Hindlimb muscle (tissue), 1 donor: ENCODE data around the gene LRP6. TPM values are rescaled to one million over a fixed set of nuclear protein-coding genes. Genes with fewer than 3 reads are reported as not detected.
"Not testable (repeated sequence)": the region's sequence is repeated elsewhere in the genome, so short reads cannot be mapped to it uniquely, and the experiment has no call there.

Experiments used
- DNase-seq: peaks from one replicate; pipeline ENCODE4 v3.0.0-alpha.2; 2013
- polyA plus RNA-seq: library from polyadenylated mRNA; unstranded; fragments of 120-200 nt; gene quantifications from one replicate; pipeline ENCODE4 v1.2.1, GENCODE V29; 2013; ENCODE audit not compliant: insufficient read length

LRP6 gene
- polyA plus RNA-seq, 1 donor, result 34.3 TPM

DNA sequence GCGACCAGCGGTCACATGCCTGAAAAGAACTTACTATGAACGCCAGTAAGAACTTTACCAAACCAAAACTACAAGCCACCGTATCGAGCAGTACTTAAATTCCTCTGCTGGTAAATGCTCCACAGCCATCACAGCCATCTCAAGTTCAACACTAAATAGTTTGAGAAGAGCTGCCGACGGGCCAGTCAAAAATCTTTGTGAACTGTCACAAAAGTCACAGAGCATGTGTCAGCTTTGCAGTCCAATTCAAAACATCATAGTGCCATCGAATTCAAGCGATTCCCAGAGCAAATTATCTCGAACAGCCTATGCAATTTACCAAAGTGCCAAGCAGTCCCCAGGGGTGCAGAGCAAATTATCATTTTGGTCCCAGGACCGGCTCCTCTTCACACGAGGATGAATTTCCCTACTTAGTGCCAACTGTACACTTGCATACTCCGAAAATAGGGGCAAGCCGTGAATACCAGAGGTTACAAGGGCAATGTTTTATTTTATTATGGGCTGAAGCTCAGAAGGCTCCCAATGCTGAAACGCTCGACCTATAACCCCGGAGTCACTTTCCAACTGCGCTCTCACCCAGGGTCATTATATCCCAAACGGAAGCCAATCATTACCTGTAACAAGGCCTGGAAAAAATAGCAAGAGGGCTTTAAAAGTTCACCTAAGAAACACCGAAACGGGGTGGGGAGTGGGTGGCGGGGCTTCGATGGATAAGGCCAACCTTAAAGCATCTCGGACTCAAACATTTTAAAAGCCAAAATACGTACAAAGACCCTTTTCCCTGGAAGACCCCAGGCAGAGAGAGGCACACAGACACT lies 1.1 kb downstream of the LRP6 start:
- DNase-seq, result peak; percentile 25

DNA sequence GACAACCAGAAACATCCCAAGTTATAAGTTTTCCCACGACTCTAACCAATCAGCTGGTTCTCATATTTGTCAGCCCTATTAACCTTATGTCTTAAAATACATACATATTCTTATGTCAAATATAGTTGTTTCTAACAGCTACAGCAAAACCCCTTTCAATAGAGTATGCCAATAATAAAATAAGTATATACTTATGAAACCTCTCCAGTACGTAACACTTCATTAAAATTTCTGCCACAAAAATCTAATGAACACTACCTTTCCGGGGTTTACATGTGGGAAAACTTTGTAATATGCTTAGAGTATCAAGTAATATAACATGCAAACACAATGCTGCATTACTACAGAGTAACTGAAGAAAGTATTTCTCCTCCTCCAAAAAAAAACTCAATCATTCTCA lies 1.8 kb downstream of the LRP6 start:
- no peak for DNase-seq

DNA sequence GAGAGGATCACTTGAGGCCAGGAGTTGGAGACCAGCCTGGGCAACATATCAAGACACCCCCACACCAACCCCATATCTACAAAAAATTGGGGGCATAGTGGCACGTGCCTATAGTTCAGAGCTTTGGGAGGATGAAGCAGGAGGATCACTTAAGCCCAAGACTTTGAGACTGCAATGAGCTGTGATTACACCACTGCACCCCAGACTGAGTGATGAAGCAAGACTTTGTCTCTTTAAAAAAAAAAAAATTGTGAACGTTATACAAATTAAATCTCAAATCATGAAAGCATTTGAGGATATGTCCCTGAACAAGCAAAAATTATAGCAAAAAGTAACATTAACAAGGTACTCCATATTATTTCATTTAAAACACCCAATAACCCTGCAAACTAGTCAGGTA lies 2.9 kb downstream of the LRP6 start:
- no peak for DNase-seq

DNA sequence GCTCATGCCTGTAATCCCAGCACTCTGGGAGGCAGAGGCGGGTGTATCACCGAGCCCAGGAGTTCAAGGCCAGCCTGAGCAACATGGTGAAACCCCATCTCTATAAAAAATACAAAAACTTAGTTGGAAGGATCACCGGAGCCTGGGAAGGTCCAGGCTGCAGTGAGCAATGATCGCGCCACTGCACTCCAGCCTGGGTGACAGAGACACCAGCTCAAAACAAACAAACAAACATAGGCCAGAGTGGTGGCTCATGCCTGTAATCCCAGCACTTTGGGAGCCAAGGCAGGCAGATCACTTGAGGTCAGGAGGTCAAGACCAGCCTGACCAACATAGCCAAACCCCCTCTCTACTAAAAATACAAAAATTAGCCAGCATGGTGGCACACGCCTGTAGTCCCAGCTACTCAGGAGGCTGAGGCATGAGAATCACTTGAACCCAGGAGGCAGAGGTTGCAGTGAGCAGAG lies 10.5 kb downstream of the LRP6 start:
- DNase-seq, result not testable (repeated sequence)

DNA sequence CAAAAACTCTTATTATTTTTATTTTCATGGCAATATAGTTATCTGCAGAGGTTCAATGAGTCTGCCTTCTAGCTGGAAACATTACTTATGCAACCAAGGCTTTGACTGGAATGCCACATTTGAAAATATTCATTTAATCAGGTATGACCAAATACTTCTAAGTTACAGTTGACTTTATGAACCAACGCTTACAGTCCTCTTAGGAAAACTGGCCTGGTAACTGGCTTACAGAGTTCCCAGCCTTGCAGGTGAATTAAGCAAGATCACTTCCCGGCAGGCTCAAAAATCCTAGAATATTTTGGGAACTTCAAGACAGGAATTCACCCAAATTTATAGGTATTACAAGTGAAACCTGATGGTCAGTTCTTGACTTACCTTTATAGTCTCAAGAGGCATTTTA lies 12.3 kb downstream of the LRP6 start:
- no peak for DNase-seq

DNA sequence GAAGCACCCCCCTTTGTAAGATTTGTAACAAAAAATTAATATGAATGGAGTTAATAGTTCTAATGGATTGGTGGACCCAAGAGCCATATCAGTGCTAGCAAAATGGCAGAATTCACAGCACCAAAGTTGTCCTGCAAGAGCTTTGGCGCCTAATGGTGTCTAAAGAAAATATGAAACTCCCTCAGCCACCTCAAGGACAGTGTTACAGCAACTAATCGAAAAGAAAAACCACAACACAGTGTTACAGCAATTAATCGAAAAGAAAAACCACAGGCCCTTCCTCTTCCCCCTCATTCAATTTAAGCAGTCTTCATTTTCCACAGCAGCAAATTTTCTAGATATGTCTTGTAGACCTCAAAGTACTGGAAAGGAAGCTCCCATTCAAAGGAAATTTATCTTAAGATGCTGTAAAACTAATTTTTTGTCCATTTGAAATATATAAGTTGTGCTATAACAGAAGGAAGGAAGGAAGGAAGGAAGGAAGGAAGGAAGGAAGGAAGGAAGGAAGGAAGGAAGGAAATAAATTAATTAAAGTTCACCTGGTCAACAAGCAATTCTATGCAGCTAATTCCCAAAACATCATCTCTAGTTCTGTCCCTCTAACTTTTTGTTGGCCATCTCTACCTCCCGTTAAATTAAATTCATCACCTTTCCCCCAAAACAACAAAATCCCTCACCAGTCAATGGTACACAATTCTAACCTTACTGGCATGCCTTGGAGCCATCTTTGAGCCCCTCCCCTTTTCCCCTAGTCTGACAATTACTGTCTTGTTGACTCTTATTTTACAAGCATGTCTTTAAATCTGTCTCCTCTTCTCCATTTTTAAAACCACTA lies 17.4 kb downstream of the LRP6 start:
- DNase-seq, result no peak

DNA sequence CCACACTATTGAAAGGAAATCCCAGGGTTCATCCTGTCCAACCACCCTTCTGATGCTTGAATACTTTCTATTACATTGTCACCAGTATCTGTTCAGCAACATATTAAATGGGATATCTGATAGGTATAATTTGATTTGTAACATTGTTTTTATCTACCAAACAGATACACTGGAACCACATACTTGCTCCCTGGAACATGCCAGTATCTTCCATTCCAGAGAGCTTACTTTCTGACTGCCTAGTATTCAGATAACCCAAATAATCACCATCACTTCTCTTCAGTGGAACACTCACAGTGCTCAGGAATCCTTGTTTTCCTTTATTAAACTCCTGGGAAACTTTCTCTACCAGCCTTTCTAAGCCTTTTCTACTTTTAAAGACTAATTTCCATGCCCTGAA lies 19.3 kb downstream of the LRP6 start:
- DNase-seq, result no peak

DNA sequence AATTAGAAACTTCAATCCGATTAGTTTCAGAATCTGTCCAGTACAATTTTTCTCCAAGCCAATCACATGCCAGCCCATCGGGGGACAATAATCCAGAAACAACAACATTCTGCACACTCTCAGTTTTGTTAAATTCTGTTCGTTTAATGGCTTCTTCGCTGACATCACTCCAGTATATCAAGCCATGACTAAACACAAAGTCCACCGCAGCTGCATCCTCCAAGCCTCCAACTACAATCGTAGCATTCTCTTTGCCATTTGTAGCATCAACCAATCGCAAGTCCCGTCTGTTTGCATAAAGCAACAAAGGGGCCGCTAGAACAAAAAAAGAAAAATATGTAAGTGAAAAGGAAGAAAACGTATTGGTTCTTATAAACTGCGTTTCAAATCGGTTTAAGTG lies 22.5 kb downstream of the LRP6 start:
- no peak for DNase-seq

DNA sequence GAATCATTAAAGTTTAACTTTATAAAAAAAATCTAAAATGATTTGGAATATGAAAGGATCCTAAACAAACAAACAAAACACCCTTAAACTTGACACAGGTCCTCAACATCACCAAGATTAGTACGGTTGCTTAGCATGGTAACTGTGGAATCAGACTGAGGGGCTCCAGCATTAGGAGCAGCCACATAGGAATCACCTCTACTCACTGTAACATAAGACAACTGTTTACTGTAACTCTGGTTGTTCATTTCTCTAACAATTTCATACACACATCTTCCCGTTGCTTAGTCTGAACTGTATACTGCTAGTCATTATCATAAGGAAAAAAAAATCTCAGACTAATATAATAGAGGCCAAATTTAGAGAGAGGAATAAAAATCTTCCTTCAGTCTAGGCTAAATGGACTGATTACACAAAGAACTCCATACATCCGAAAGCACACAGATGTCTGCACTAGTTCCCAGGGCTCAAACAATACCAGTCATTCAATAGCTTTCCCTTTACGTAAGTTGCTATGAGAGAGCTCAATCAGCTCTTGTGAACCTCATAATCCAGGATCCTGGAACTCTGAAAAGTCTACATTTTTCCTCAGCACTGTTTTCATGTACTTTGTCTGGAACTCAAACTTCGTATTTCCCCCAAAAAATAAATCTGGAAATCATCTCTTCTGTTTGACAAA lies 26.0 kb downstream of the LRP6 start:
- peak; percentile 45 for DNase-seq

DNA sequence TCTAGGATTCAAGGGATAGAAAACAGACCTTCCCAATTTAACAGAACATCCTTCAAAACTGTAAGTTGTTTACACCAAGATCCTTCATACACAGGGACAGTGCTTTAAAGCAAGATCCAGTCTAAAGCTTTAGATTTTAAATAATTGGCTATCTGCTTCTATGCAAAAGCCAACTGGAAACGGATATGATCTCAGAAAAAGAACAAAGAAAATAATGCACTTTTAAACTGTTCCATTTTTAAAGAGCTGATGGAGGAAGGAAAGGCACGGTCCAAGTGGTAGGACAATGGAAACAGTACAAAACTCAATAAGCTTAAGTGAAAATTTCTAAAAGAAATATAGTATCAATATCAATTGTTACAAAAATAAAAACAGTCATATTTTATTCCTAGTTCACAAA lies 27.7 kb downstream of the LRP6 start:
- no peak for DNase-seq

DNA sequence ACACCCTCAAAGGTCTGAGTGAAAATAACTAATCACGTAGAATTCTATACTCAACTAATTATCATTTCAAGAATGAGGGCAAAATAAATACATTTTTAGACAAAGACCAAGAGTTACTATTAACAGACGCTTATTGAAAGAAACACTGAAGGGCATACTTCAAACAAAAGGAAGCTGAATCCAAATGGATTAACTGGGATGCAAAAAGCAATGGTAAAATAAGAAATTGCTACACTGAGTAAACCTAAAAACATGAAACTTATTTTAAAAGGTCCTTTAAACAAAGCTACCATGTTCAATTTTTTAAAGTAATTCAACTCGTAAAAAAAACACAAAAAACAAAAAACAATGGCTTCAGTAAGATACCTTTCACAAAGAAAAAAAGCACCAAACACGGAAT lies 28.2 kb downstream of the LRP6 start:
- no peak for DNase-seq

DNA sequence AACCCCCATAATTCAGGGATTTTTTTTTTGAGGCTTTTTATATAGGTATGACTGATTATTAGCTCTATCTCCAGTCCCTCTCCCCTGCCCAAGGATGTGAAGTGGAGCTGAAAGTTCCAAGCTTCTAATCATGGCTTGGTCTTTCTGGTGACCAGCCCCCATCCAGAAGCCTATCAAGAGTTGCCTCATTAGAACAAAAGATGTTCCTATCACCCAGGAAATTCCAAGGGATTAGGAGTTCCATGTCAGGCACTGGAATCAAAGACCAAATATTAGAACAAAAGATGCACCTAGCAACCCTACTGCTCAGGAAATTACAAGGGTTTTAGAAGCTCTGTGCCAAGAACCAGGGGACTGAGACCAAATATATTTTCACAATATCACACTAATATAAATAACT lies 29.9 kb downstream of the LRP6 start:
- DNase-seq, result no peak

DNA sequence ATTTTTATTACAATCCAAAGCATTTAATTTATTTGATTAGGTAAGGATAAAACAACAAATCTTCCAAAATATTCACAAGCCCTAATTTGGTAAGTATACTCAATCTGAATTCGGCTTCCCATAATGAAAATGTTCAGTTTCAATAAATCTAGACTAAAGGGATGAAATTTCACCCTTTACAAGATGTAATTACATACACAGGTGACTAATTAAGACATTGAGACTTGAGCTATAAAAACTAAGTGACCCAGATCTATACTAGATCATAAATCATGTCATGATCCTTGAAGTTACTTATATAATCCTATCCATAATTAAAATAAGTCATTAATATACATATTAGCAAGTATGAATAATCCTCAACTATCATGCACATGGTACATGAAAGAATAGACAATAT lies 36.6 kb downstream of the LRP6 start:
- DNase-seq, result no peak

DNA sequence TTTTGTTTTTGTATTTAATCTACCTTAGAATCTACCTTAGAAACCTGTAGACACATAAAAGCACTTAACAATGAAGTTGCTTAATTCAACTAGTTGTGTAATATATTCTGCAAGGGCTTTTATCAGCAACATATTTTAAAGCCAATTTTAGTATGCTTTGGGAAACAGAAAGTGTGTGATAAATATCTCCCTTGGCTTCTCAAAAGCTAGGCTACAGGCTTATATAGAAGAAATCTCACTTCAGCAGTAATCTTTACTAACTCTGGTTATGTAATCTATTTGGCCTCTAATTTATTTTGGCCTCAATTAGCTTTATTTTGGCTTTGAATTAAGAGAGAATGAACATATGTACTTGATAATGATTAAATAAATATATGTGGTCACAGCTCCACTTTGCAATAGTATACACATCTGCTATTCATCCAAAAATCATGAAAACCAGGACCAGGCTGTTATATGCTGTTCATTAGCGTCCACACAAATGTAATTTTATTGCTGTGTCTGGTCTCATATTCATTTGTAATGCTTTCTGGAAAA lies 37.2 kb downstream of the LRP6 start:
- DNase-seq, result no peak

DNA sequence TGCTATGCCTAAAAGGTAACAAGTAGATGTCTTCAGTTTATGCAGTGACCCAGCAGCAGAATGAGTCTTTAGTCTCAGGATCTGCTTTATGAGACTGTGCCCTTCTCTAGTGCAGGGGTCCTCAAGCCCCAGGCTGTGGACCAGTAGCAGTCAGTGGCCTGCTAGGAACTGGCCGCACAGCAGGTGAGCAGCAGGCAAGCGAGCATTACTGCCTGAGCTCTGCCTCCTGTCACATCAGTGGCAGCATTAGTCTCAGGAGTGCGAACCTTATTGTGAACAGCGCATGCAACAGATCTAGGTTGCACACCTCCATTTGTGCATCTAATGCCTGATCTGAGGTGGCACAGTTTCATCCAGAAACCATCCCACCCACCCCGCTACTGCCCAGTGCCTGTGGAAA lies 38.4 kb downstream of the LRP6 start:
- no peak for DNase-seq

DNA sequence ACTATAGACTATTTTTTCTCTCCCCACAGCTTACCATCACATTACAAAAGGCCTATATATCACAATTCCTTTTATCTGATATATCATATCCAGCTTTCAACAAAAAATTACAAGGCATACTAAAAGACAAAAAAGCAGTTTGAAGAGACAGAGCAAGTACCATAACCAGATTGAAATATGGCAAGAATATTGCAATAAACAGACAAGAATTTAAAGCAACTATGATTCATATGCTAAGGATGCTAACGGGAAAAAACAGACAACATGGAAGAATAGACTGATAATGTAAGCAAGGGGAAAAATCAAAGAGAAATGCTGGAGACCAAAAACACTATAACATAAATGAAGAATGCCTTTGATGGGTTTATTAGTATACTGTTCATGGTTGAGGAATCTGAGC lies 40.7 kb downstream of the LRP6 start:
- DNase-seq, result no peak

DNA sequence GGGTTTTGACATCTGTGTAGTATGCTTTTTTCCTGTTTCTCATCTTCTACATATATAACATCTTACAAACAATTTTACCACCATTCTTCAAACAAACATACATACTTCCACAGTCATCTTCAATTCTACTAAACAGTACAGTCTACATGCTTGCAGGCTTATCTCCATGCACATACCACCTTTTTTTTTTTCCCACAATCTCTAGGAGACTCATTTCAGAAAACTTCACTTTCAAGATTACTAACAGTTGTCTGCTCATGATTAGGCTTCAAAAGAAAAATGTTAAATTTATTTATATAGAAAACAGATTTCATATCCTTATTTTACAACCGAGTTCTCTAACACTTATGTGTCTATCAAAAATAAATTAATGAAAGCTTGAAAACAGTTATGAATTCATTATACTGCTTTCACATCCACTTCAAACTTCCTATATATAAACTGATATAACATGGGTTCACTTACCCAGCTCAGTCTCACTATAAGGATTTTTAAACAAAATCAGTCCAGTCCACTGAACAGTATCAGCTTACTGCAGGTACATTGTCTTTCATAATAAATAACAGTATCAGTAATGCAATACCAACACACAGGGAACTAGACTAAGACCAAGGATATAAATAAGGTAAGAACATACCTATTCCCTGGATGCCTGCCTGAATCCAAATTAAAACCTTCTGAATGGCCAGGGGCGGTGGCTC lies 42.5 kb downstream of the LRP6 start:
- no peak for DNase-seq

DNA sequence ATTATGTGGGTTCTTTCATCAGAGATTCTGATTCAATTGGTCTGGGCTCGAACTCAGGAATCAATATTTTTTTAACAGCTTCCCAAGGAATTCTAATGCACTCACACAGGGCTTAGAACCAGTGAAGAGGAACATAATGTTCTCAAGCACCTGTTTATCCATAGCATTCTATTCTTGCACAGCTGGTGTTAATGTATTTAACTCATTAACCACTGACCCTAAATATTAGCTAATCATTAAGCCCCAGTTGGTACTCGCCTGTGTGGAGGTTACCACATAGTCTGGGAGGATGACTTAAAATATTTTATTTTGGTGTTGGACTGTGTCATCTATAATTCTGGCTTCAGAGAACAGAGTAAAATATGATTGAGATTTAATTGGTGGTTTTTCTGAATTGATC lies 45.3 kb downstream of the LRP6 start:
- DNase-seq, result no peak

DNA sequence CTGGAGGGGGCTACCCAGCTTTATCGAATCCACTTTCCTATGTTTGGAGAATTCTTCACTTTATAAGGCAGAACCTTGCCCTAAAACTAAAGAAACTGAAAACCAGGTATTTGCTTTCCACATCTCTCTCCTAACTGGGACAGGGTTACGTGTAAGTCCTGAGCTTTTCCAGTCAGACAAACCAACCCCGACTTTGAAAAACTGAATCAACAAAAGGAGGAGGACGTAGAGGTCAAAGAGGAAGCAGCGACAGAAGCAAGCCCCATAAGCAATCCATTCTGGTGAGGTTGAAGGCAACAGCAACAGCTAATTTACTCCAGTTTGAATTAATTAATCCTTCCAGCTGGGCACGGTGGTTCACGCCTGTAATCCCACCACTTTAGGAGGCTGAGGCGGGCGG lies 47.2 kb downstream of the LRP6 start:
- no peak for DNase-seq

DNA sequence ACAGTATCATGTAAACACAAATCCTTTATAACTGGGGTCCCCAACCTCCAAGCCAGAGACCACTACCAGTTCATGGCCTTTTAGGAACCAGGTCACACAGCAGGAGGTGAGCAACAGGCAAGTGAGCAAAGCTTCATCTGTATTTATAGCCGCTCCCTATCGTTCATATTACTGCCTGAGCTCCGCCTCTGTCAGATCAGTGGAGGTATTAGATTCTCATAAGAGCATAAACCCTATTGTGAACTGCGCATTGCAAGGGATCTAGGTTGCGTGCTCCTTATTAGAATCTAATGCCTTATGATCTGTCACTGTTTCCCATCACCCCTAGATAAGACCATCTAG lies 49.9 kb downstream of the LRP6 start:
- DNase-seq, result no peak

DNA sequence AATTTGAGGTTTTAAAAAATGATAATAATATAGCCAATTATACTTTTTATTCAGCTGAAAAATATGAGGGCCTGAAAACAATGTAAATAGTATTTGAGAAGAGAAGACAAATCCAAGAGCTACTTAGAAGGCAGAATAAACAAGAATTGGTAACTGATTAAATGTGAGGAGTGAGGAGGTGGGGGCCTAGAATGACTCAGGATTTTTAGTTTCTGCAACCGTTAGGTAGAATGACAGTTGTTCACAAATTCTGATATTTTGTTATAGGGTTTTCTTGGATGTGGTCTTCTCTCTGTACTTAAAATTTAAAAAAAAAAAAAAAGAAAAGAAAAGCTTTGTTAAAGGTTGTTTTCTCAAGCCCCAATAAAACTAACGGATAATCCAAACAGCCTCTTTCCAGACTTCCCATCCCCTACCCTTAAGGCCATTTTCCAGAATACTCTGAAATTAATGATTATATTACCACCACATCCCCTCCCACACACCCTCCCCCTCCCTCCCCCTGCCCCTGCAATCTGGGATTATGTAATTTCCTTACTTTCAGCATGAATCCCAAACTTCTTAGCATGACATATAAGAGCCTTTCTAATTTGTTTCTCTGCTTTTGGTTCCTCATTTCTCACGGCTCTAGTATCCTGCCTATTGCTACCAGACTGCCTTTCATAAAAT lies 50.4 kb downstream of the LRP6 start:
- DNase-seq, result no peak

DNA sequence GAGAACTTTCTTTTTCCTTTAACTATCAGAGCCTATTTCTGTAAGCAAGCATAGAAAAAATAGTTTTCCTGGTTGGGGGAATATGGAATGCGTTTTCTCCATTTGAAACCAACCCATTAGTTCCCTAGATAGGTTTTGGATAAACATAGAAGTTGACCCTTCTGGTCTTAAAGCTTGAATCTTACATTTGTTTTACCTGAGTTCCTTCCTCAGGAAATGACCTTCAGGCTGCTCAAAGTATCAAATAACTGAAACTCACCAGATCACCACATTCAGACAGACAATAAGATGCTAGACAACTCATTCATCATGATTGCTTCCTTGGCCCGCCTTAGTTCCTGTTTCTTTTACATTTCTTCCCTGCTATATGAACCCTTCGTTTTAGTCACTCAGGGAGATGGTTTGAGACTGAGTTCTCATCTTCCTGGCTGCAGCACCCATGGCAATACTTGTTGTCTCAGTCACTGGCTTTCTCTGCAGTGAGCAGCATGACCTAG lies 52.2 kb downstream of the LRP6 start:
- no peak for DNase-seq
